ENCODE results near the gene SHH.
"Not testable (repeated sequence)": the region's sequence is repeated elsewhere in the genome, so short reads cannot be mapped to it uniquely, and the experiment has no call there.

The SHH gene

GRCh38 chr7:155844019-155844453 lies 31.8 kb upstream of the SHH start:
- in situ Hi-C loops (cut with MboI; ENCODE audit: low pct_unique_long_range_greater_than_20kb, low sequenced_read_pairs), result no loop called here
- DNase-seq, result no peak

DNA sequence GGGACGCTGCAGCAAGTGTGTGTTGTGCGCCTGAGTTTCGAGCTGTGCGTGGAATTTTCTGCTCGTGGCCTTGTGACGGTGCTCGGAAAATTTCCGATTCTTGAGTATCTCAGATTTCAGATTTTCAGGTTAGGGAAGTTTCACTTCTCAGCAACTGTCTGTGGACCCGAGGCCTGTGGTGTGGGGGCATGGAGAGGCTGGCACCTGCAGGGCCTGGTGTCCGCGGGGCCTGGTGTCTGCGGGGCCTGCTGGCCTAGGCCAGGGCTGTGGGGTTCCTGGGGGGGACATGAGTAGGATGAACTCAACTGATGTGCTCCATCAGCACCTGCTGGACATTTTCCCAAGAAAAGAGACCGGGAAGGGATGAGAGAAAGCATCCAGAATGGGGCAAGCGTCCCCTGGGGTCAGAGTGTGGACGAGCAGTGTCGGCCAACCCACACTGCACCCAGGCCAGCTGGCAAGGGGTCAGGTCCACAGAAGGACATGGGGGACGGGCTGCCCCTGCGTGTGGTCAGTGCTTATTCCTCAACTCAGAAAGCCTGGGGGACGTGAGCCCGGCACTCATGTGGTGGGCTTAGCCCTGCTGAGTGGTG lies 31.3 kb upstream of the SHH start:
- no peak for DNase-seq

GRCh38 chr7:155842496-155843265 lies 30.4 kb upstream of the SHH start:
- in situ Hi-C loops (cut with MboI; ENCODE audit: low pct_unique_long_range_greater_than_20kb, low sequenced_read_pairs), result no loop called here
- no peak for DNase-seq

More for the DNA sequence above, 31.3 kb upstream of the SHH start:
- in situ Hi-C loops (cut with MboI; ENCODE audit: low pct_unique_long_range_greater_than_20kb, low sequenced_read_pairs), result no loop called here

DNA sequence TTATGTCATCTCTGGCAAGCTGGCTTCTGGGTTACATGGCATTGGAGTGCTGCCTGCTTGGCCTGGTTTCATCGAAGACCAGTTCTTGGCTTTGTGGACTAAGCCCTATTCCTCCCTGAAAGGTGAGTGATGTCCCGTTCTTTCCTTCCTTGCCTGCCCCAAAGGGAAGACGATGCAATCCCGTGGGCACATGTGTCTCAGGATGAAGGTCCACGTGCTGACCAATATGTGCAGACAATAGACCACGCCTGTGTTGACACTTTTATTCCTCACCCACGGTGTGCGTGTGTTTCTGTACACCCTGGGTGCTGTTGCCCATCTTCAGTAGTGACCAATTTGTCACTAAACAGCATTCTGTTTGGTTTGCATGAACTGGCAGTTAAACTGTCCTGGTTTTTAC lies 28.6 kb upstream of the SHH start:
- in situ Hi-C loops (cut with MboI; ENCODE audit: low pct_unique_long_range_greater_than_20kb, low sequenced_read_pairs), result no loop called here

GRCh38 chr7:155840262-155840885 lies 28.1 kb upstream of the SHH start:
- in situ Hi-C loops (cut with MboI; ENCODE audit: low pct_unique_long_range_greater_than_20kb, low sequenced_read_pairs), result no loop called here
- DNase-seq, result no peak

More for the DNA sequence above, 28.6 kb upstream of the SHH start:
- no peak for DNase-seq

GRCh38 chr7:155839461-155839860 lies 27.2 kb upstream of the SHH start:
- in situ Hi-C loops (cut with MboI; ENCODE audit: low pct_unique_long_range_greater_than_20kb, low sequenced_read_pairs), result no loop called here
- no peak for DNase-seq

- in situ Hi-C loops (cut with MboI; ENCODE audit: low pct_unique_long_range_greater_than_20kb, low sequenced_read_pairs); DNase-seq: not testable (repeated sequence)
These were observed 26.0 kb upstream of the SHH start for GRCh38 chr7:155838312-155838711.

DNA sequence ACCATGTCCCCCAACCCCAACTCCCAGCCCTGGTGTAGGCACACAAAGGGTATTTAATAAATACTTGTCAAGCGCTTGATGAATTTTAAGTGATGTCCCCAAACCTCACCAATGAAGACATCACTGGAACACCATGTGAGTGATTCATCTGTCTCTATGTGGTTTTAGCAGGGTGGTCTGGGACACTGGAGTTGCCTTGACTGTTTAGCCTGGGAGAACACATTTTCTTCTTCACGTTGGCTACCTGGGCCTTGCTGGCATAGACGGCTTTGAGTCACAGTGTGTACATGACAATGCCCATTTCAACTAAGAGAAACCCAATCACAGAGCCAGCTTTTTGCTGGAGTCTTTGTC lies 24.8 kb upstream of the SHH start:
- DNase-seq, result no peak
- in situ Hi-C loops (cut with MboI; ENCODE audit: low pct_unique_long_range_greater_than_20kb, low sequenced_read_pairs), result no loop called here

DNA sequence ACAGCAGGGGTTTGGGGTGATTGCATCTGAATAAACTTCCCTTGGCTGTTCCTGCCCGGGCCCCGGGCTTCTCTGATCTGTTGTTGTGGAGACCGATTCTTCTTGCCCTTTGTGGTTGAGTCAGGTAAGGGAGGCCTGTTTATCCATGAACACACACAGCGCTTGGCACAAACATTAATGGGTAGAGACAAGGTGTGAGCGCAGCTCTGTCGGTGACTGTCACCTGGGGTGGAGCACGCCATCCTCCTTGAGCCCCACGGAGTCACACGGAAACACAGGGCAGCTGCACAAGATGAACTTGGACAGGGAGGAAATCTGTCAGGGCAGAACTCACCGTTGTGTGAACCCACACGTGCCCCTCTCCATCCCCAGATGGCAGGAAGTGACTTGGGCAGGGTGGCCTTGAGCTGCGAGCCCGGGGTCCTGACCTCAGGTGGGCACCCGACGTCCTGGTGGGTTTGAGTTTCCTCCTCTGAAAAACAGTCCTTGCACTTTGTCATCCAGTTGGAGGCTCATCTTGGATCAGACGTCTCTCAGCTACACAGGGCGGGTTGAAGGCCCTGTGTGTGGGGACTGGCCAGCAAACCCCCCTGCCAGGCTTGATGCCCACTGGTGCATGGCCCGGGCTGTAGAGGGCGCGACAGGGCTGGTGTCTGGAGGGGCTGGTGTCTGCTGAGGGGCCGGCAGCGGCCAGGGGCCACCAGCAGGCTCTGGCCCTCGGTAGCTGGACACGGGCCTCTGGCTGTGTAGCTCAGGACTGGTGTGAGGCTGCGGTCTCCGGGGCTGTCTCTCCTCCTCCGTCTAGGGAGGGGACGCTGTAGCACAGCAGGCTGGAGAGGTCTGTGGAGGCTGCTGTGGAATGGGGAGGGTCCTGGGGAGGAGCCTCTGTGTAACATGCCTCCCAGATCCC lies 24.2 kb upstream of the SHH start:
- no peak for DNase-seq
- in situ Hi-C loops (cut with MboI; ENCODE audit: low pct_unique_long_range_greater_than_20kb, low sequenced_read_pairs), result no loop called here

DNA sequence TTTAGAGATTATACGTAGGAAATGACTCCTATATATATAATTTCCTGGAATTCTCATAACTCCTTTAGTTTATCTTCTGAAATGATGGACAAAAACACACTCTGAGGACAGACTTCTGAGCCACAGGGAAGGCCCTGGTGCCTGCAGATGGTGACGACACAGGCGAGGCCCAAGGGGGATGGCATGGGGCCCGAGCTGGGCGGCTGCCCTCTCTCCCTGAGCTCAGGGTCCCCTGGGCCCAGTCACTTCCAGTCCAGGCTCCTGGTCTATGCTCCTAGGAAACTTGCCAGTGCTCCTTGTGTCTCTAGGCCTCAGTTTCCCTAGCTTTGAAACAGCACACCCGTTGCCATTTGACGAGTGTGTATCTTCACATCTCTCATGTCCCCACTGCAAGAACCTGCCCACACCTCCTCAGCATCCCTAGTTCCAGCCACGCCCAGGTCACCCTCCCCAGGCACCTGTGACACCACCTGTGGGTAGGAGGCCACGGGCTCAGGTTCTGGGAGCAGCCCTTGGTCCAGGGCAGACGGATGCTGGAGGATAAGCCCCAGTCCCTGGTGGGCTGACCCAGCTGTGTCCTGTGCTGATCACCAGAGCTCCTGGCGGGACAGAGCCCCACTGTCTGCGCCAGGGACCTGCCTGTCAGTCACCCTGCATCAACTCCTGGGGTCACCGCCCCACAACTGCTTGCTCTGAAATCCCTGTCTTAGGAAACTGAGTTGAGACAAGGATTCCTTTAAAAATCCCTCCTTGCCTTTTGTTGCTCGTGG lies 23.4 kb upstream of the SHH start:
- in situ Hi-C loops (cut with MboI; ENCODE audit: low pct_unique_long_range_greater_than_20kb, low sequenced_read_pairs), result no loop called here

DNA sequence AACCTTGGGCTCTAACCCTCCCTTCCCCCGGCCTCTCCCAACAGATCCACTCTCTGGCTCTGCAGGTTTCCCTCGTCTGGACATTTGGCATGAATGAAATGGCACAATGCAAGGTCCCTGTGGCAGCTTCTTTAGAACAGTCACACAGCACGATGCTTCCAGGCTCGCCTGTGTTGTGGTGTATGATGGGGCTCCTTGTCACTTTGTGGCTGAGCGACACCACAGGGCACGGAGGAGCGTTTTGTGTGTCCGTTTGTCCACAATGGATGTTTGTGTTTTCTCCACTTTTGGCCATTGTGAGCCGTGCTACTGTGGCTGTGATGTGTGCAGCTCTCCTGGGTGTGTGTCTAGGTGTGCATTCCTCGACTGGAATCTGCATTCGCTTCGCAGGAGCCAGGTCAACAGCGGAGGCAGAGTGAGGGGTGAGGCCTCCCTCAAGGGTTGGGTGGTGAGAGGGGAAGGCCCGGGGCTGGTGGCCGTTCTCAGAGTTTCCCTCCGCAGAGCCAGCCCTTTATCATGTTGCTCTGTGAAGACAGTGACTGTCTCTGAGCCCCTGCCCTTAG lies 22.3 kb upstream of the SHH start:
- no peak for DNase-seq
- in situ Hi-C loops (cut with MboI; ENCODE audit: low pct_unique_long_range_greater_than_20kb, low sequenced_read_pairs), result no loop called here

More for the DNA sequence above, 23.4 kb upstream of the SHH start:
- DNase-seq, result no peak

DNA sequence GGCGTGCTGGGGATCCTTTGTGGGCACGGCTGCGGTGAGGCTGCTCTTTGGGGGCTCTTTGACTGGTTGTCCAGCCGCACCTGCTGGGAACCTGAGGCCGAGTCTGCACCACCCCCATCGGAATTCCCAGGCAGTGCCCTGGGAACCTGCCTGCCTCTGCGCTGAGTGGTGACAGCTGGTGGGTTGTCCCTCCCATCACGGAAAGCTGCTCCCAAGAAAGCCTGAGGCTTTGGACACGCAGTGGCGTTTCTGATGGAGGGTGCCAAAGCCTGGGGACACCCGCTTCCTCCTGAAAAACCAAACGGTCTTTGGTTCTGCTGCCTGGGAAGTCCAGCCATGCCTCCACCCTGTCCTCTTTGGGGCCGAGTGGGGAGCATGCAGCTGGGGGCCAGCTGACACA lies 21.4 kb upstream of the SHH start:
- DNase-seq, result no peak
- in situ Hi-C loops (cut with MboI; ENCODE audit: low pct_unique_long_range_greater_than_20kb, low sequenced_read_pairs), result no loop called here

DNA sequence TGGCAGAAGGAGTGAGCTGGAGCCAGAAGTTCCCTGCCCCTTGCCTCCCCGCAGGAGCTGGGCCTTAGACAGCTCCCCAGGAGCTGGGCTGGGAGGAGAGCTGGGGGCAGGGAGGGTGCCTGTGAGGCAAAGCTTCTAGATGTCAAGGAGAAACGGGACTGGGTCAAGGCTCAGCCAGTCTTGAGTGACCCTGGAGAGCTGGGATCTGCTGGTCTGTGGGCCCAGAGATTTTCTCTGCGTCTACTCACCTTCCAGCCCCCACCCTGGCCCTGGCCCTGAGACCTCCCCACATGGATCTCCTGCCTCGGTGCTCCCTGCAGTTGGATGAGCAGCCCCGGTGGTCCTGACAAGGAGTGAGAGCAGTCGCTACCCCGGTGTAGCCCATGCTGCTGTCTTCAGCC lies 20.3 kb upstream of the SHH start:
- DNase-seq, result no peak
- in situ Hi-C loops (cut with MboI; ENCODE audit: low pct_unique_long_range_greater_than_20kb, low sequenced_read_pairs), result no loop called here

- in situ Hi-C loops (cut with MboI; ENCODE audit: low pct_unique_long_range_greater_than_20kb, low sequenced_read_pairs), result no loop called here
- DNase-seq, result no peak
These were observed 19.7 kb upstream of the SHH start for GRCh38 chr7:155831807-155832524.

GRCh38 chr7:155830961-155831806 lies 18.9 kb upstream of the SHH start:
- no peak for DNase-seq
- in situ Hi-C loops (cut with MboI; ENCODE audit: low pct_unique_long_range_greater_than_20kb, low sequenced_read_pairs), result no loop called here

GRCh38 chr7:155829796-155830470 lies 17.7 kb upstream of the SHH start:
- no peak for DNase-seq
- in situ Hi-C loops (cut with MboI; ENCODE audit: low pct_unique_long_range_greater_than_20kb, low sequenced_read_pairs), result no loop called here

DNA sequence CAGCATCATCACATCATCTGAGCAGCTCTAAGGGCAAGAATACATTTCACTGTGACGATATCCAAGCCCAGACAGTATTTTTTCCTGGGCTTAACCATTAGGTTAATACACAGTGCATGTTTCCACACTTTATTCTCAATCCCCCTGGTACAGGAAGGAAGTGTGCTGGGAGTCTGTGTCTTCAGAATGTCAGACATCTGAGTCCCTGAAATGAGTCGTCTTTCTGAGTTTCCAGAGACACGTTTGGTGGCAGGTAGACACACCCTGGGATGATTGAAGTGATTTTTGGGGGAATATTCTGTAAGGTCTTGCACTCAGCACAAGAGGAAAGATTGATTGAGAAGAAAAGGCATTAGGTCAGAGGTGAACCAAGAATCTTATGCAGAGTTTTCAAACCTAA lies 13.1 kb upstream of the SHH start:
- DNase-seq, result no peak
- in situ Hi-C loops (cut with MboI; ENCODE audit: low pct_unique_long_range_greater_than_20kb, low sequenced_read_pairs), result no loop called here
